WTC11 (cell line): Measurements from ENCODE around the gene HIPK3. TPM values are rescaled to one million over a fixed set of nuclear protein-coding genes. Genes with fewer than 3 reads are reported as not detected.

Source experiments
- ATAC-seq: fragments of 200-7000 bp; cut with Tn5 transposase; 2 replicates; pipeline ENCODE4 v1.10.0; 2021; ENCODE audit warnings: mild to moderate bottlenecking, moderate library complexity
- CTCF ChIA-PET: fragments of 300-600 bp; sonication (Branson Sonifier 250); formaldehyde crosslinking; loops from one replicate; lab custom pipeline; 2021; ENCODE audit warnings: antibody characterized with exemption; lab: Charles Lee
- POLR2A ChIA-PET: fragments of 350-600 bp; sonication (Branson Sonifier 250); formaldehyde crosslinking; loops from one replicate; lab custom pipeline; 2021; ENCODE audit warnings: antibody characterized with exemption; lab: Charles Lee
- DNase-seq: peaks from one replicate; pipeline ENCODE4 v3.0.0; 2021; ENCODE audit warnings: low spot score
- H3K27ac Mint-ChIP-seq: 2 replicates; pipeline ENCODE4 v1.8.0; 2021; ENCODE audit warnings: mixed read lengths
- H3K27me3 Mint-ChIP-seq: 2 replicates; pipeline ENCODE4 v1.8.0; 2021; ENCODE audit warnings: low read depth, mild to moderate bottlenecking, moderate library complexity, mixed read lengths
- H3K36me3 Mint-ChIP-seq: 2 replicates; pipeline ENCODE4 v1.8.0; 2021; ENCODE audit warnings: mixed read lengths
- H3K4me1 Mint-ChIP-seq: 2 replicates; pipeline ENCODE4 v1.8.0; 2022; ENCODE audit warnings: mixed read lengths
- H3K4me3 Mint-ChIP-seq: 2 replicates; pipeline ENCODE4 v1.8.0; 2021; ENCODE audit warnings: mild to moderate bottlenecking, moderate library complexity, mixed read lengths
- H3K9me3 Mint-ChIP-seq: 2 replicates; pipeline ENCODE4 v1.8.0; 2021; ENCODE audit warnings: mixed read lengths
- CBFB ChIP-seq: sonication (generic); formaldehyde crosslinking; IDR thresholded peaks from 2 replicates; pipeline ENCODE4 v1.8.1; 2022; ENCODE audit warnings: mild to moderate bottlenecking, low read depth, missing genetic modification reagents
- CREB1 ChIP-seq: sonication (generic); formaldehyde crosslinking; IDR thresholded peaks from 2 replicates; pipeline ENCODE4 v1.8.0; 2023; ENCODE audit warnings: mild to moderate bottlenecking, missing genetic modification reagents
- CREM ChIP-seq: sonication (generic); formaldehyde crosslinking; IDR thresholded peaks from 2 replicates; pipeline ENCODE4 v1.8.1; 2022; ENCODE audit warnings: mild to moderate bottlenecking, missing genetic modification reagents, moderate library complexity
- CTCF ChIP-seq: fragments of 200-600 bp; IDR thresholded peaks from 2 replicates; pipeline ENCODE4 v1.8.0; 2022; ENCODE audit warnings: antibody characterized with exemption
- E2F1 ChIP-seq: sonication (generic); formaldehyde crosslinking; IDR thresholded peaks from 2 replicates; pipeline ENCODE4 v1.8.0; 2022; ENCODE audit warnings: mild to moderate bottlenecking, missing genetic modification reagents
- ETV6 ChIP-seq: sonication (generic); formaldehyde crosslinking; IDR thresholded peaks from 2 replicates; pipeline ENCODE4 v1.8.1; 2022; ENCODE audit warnings: mild to moderate bottlenecking, missing genetic modification reagents
- FOXP1 ChIP-seq: sonication (generic); formaldehyde crosslinking; IDR thresholded peaks from 2 replicates; pipeline ENCODE4 v1.8.0; 2022; ENCODE audit warnings: missing genetic modification reagents, mild to moderate bottlenecking, moderate library complexity, borderline replicate concordance
- KAT7 ChIP-seq: sonication (generic); formaldehyde crosslinking; IDR thresholded peaks from 2 replicates; pipeline ENCODE4 v1.8.1; 2023; ENCODE audit warnings: missing genetic modification reagents, mild to moderate bottlenecking, borderline replicate concordance
- MXD4 ChIP-seq: fragments of 250-450 bp; sonication (Bioruptor Pico); IDR thresholded peaks from 2 replicates; pipeline ENCODE4 v1.8.0; 2021; ENCODE audit warnings: mild to moderate bottlenecking, moderate library complexity, borderline replicate concordance
- NR1H2 ChIP-seq: sonication (generic); formaldehyde crosslinking; IDR thresholded peaks from 2 replicates; pipeline ENCODE4 v1.9.0; 2021; ENCODE audit warnings: mild to moderate bottlenecking, moderate library complexity, missing genetic modification reagents
- PREB ChIP-seq: sonication (generic); formaldehyde crosslinking; IDR thresholded peaks from 2 replicates; pipeline ENCODE4 v1.8.1; 2022; ENCODE audit warnings: mild to moderate bottlenecking, missing genetic modification reagents, moderate library complexity, borderline replicate concordance
- ZNF281 ChIP-seq: sonication (generic); formaldehyde crosslinking; IDR thresholded peaks from 2 replicates; pipeline ENCODE4 v1.8.0; 2023; ENCODE audit warnings: mild to moderate bottlenecking, missing genetic modification reagents
- ZNF532 ChIP-seq: fragments of 250-450 bp; sonication (Bioruptor Pico); IDR thresholded peaks from 2 replicates; pipeline ENCODE4 v1.9.0; 2021; ENCODE audit warnings: mild to moderate bottlenecking, borderline replicate concordance
- total RNA-seq: library from RNA; stranded (reverse); gene quantifications from 3 replicates; pipeline ENCODE4 v1.2.3, GENCODE V29; 2021
- TF ChIP-seq, protein P1 (sequence below): sonication (generic); formaldehyde crosslinking; IDR thresholded peaks from 2 replicates; pipeline ENCODE4 v1.8.1; 2022; ENCODE audit warnings: missing genetic modification reagents, borderline replicate concordance
- TF ChIP-seq, protein P2 (sequence below): fragments of 250-450 bp; sonication (Bioruptor Pico); IDR thresholded peaks from 2 replicates; pipeline ENCODE4 v1.9.0; 2021; ENCODE audit warnings: moderate library complexity, mild to moderate bottlenecking, inconsistent platforms, borderline replicate concordance
- TF ChIP-seq, protein P3 (sequence below): sonication (generic); formaldehyde crosslinking; IDR thresholded peaks from 2 replicates; pipeline ENCODE4 v1.8.0; 2022; ENCODE audit warnings: mild to moderate bottlenecking, missing genetic modification reagents

The HIPK3 gene
- total RNA-seq, 1 experiment from 2014 or later: 24.1 TPM

DNA sequence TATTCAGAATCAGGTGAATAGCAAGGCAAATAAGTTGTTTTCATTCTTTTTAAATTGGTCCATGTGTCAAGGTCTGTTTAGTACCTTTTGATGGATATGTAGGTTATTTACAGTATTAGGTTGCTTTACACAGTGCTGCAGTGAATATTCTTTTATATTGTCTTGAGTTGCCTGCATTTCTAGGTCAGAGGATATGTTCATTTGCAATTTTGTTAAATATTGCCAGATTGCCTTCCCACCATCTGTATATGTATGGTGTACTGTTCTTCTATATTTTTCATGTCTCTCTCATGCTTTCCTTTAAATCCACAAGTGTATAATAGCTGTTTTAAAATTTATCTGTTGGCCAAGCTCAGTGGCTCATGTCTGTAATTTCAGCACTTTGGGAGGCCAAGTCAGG, 24.6 kb downstream of the HIPK3 start:
- TF ChIP-seq PREB: no peak
- TF ChIP-seq CBFB (CRISPR knock-in tag): no peak
- no peak for TF ChIP-seq KAT7 (CRISPR knock-in tag)
- TF ChIP-seq, protein P1, sequence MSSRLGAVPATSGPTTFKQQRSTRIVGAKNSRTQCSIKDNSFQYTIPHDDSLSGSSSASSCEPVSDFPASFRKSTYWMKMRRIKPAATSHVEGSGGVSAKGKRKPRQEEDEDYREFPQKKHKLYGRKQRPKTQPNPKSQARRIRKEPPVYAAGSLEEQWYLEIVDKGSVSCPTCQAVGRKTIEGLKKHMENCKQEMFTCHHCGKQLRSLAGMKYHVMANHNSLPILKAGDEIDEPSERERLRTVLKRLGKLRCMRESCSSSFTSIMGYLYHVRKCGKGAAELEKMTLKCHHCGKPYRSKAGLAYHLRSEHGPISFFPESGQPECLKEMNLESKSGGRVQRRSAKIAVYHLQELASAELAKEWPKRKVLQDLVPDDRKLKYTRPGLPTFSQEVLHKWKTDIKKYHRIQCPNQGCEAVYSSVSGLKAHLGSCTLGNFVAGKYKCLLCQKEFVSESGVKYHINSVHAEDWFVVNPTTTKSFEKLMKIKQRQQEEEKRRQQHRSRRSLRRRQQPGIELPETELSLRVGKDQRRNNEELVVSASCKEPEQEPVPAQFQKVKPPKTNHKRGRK (CRISPR knock-in tag): no peak
- TF ChIP-seq, protein P2, sequence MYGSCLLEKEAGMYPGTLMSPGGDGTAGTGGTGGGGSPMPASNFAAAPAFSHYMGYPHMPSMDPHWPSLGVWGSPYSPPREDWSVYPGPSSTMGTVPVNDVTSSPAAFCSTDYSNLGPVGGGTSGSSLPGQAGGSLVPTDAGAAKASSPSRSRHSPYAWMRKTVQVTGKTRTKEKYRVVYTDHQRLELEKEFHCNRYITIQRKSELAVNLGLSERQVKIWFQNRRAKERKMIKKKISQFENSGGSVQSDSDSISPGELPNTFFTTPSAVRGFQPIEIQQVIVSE (CRISPR knock-in tag): no peak
- TF ChIP-seq CTCF: no peak
- TF ChIP-seq, all 79 proteins: peak for 0
- no peaks in the 10 kb centered on the region for H3K4me1 Mint-ChIP-seq
- CTCF ChIA-PET: no interaction called here
- ATAC-seq (no peak), DNase-seq (no peak)
- POLR2A ChIA-PET: no interaction called here
- H3K27me3 Mint-ChIP-seq: no peaks in the 10 kb centered on the region
- H3K36me3 Mint-ChIP-seq: no peaks in the 10 kb centered on the region
- H3K4me3 Mint-ChIP-seq: no peak overlapping the region
- H3K9me3 Mint-ChIP-seq: no peaks in the 10 kb centered on the region
- no peak overlapping the region for H3K27ac Mint-ChIP-seq

DNA sequence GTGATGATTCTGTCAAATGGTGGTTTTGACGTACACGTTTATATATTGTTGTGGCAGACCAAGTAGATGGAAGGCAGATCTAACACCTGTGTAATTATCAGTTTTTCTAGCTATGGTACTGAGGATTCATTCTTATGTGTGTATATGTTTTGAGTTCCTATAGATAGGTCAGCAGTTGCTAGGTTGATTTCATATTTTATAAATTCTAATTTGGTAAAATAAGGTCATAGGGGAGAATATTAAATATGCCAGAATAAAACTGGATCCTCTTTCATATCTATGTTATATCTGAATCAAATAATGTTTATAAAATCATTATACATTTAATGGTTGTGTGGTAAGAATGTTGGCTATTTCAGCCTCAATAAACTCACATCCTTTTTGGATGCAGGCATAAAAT, 27.6 kb downstream of the HIPK3 start:
- DNase-seq (no peak), ATAC-seq (no peak)
- Mint-ChIP-seq H3K9me3 (no peaks in the 10 kb centered on the region), H3K27me3 (no peaks in the 10 kb centered on the region), H3K27ac (no peak overlapping the region), H3K4me3 (no peak overlapping the region), H3K36me3 (peaks cover 4% of the 10 kb centered on the region), H3K4me1 (no peaks in the 10 kb centered on the region)
- ChIA-PET POLR2A (no interaction called here), CTCF (no interaction called here)
- TF ChIP-seq ETV6 (CRISPR knock-in tag) (no peak), E2F1 (CRISPR knock-in tag) (no peak), CREB1 (CRISPR knock-in tag) (no peak), MXD4 (no peak), ZNF532 (no peak), CREM (CRISPR knock-in tag) (no peak), ZNF281 (CRISPR knock-in tag) (no peak), FOXP1 (no peak), NR1H2 (no peak), KAT7 (CRISPR knock-in tag) (no peak)
- TF ChIP-seq, protein P3, sequence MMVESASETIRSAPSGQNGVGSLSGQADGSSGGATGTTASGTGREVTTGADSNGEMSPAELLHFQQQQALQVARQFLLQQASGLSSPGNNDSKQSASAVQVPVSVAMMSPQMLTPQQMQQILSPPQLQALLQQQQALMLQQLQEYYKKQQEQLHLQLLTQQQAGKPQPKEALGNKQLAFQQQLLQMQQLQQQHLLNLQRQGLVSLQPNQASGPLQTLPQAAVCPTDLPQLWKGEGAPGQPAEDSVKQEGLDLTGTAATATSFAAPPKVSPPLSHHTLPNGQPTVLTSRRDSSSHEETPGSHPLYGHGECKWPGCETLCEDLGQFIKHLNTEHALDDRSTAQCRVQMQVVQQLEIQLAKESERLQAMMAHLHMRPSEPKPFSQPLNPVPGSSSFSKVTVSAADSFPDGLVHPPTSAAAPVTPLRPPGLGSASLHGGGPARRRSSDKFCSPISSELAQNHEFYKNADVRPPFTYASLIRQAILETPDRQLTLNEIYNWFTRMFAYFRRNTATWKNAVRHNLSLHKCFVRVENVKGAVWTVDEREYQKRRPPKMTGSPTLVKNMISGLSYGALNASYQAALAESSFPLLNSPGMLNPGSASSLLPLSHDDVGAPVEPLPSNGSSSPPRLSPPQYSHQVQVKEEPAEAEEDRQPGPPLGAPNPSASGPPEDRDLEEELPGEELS (CRISPR knock-in tag): no peak
- TF ChIP-seq, protein P2 (CRISPR knock-in tag): no peak
